Inferior parietal cortex (tissue), 1 donor: ENCODE data around the gene SYNPO.

Source experiments
- DNase-seq: peaks from one replicate; pipeline ENCODE4 v3.0.0-alpha.2; 2016; ENCODE audit errors: extremely low spot score

Gene SYNPO

GRCh38 chr5:150689120-150689519, 48.7 kb downstream of the SYNPO start:
- DNase-seq: no peak

DNA sequence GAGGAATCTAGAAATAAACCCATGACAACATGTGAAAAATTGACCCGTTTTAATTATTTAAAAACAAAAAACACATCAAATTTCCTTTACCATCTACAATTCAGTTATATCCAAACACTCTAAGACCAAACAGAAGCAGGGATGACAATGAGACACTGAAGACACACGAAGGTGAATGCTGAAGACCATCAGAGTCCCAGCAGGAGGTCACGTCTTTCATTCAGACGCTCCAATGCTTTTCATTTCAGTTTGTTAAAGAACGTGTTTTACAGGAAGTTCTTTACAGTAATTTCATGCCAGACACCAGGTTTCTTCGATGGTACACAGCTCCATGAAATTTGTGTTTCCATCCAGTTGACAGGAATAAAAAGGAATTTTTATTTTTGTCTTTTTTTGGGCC, 50.3 kb downstream of the SYNPO start:
- DNase-seq: no peak

- DNase-seq: no peak
Observed at GRCh38 chr5:150692276-150692675, 51.8 kb downstream of the SYNPO start.

- DNase-seq: no peak
Observed at GRCh38 chr5:150694612-150695011, 54.2 kb downstream of the SYNPO start.

DNA sequence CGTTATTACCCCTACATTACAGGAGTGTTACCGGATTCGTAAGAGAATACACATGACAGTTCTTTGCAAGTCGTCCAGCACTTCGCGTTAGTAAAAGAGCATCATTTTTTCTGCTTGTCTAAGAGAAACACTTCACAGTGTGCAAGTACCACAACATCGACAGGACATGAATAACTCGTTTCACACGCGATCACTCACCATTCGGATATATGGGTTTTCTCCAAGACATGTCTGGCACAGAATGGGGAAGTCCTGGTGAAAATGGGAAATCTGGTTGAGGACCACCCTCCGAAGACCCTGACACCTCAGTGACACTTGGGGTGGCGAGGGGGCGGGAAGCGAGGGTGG, 59.8 kb downstream of the SYNPO start:
- DNase-seq: no peak

DNA sequence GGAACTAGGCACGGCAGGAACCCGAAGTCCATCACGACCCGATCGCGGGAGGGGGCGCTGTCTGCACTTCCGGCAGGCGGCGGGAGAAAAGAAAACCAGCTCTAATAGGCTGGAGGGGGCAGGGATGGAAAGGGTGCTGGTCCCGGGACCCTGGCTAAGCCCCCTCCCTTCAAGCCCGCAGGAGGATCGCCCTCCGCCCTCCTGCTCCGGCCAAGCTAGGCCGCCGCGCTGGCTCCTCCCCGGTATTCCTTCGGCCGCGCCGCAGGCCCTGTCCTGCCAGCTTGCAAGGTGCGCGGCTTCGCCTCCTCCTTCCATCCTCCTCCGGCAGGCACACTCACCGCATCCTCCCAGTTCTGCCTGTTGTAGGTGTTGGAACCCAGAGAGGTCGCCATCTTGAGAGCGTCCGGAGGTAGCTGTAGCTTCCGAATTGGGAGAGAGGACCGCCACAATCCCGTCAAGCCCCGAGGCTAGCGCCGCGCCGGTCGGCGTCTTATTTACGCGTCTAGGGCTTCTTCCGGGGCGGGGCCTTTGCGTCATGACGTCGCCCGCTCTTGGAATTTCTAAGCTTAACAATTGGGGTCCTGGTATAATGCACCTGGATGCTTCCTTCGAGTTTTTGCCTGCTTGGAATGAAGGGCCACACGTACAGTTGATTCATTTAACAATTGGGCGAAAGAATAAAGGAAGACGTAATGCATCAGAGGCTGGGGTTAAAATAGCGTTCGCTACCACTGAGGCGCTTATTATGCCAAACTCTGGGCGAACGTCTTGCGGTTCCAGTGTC, 60.3 kb downstream of the SYNPO start, which contains the start of gene RBM22:
TSS of gene RBM22 (minus strand) at position 469 of the 784 bp plus-strand sequence. CDS start at position 392, 77 bp downstream.
- DNase-seq: peak; percentile 96

DNA sequence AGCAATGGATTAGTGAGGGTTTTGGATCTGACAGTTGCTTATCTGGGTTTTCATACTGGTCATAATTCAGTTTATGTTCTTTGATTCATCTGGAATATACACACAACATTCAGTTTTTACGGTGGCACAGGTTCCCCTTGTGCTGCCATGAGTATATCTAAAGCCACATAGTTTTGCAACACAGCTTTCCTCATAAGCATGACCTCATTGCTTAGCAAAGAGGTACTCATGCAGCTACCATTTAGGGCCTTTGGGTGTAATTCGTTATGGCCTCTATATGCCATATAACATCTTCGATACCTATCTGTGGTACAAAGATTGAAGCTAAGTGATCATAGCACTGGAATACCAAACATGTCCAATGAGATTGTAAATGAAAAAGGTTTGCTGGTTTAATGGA, 63.3 kb downstream of the SYNPO start:
- no peak for DNase-seq

GRCh38 chr5:150706776-150707390, 66.4 kb downstream of the SYNPO start:
- no peak for DNase-seq
